HEK293T (cell line): ENCODE results near the gene DHH.

Experiments
- ARNT ChIP-seq: fragments of 450-650 bp; IDR thresholded peaks from 2 replicates; pipeline ENCODE4 v1.6.1; 2017; ENCODE audit warnings: mild to moderate bottlenecking
- CTBP1 ChIP-seq: fragments of 450-650 bp; IDR thresholded peaks from 2 replicates; pipeline ENCODE4 v1.6.1; 2016; ENCODE audit warnings: borderline replicate concordance
- ELF4 ChIP-seq: fragments of 450-650 bp; IDR thresholded peaks from 2 replicates; pipeline ENCODE4 v1.6.1; 2017; ENCODE audit warnings: antibody characterized with exemption
- FOXA1 ChIP-seq: fragments of 450-650 bp; IDR thresholded peaks from 2 replicates; pipeline ENCODE4 v1.6.1; 2016; ENCODE audit warnings: mild to moderate bottlenecking
- FOXM1 ChIP-seq: fragments of 450-650 bp; IDR thresholded peaks from 2 replicates; pipeline ENCODE4 v1.6.1; 2017; ENCODE audit warnings: mild to moderate bottlenecking, borderline replicate concordance
- LEF1 ChIP-seq: fragments of 450-650 bp; IDR thresholded peaks from 2 replicates; pipeline ENCODE4 v1.6.1; 2017; ENCODE audit warnings: mild to moderate bottlenecking, borderline replicate concordance
- NFRKB ChIP-seq: fragments of 450-650 bp; IDR thresholded peaks from 2 replicates; pipeline ENCODE4 v1.6.1; 2016; ENCODE audit warnings: mild to moderate bottlenecking, moderate library complexity
- SP1 ChIP-seq: fragments of 450-650 bp; IDR thresholded peaks from 2 replicates; pipeline ENCODE4 v1.6.1; 2017
- SUZ12 ChIP-seq: fragments of 450-650 bp; IDR thresholded peaks from 2 replicates; pipeline ENCODE4 v1.6.1; 2016; ENCODE audit warnings: mild to moderate bottlenecking
- TARDBP ChIP-seq: fragments of 450-650 bp; IDR thresholded peaks from 2 replicates; pipeline ENCODE4 v1.6.1; 2016
- ZNF384 ChIP-seq: fragments of 450-650 bp; IDR thresholded peaks from 2 replicates; pipeline ENCODE4 v1.6.1; 2016

GRCh38 chr12:49138587-49138986, 44.0 kb upstream of the DHH start:
- TF ChIP-seq ELF4, result no peak
- no peak for TF ChIP-seq LEF1
- no peak for TF ChIP-seq FOXA1
- no peak for TF ChIP-seq SP1
- TF ChIP-seq SUZ12, result no peak
- no peak for TF ChIP-seq TARDBP
- no peak for TF ChIP-seq CTBP1
- no peak for TF ChIP-seq ARNT
- no peak for TF ChIP-seq NFRKB
- no peak for TF ChIP-seq FOXM1
- no peak for TF ChIP-seq ZNF384
